Measurements from ENCODE around the gene TAB2.

- TF ChIP-seq, protein P1, sequence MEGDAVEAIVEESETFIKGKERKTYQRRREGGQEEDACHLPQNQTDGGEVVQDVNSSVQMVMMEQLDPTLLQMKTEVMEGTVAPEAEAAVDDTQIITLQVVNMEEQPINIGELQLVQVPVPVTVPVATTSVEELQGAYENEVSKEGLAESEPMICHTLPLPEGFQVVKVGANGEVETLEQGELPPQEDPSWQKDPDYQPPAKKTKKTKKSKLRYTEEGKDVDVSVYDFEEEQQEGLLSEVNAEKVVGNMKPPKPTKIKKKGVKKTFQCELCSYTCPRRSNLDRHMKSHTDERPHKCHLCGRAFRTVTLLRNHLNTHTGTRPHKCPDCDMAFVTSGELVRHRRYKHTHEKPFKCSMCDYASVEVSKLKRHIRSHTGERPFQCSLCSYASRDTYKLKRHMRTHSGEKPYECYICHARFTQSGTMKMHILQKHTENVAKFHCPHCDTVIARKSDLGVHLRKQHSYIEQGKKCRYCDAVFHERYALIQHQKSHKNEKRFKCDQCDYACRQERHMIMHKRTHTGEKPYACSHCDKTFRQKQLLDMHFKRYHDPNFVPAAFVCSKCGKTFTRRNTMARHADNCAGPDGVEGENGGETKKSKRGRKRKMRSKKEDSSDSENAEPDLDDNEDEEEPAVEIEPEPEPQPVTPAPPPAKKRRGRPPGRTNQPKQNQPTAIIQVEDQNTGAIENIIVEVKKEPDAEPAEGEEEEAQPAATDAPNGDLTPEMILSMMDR (IDR thresholded peaks at IDR 0.05; ENCODE audit: insufficient read depth, low read depth, low read length) = no peak
- TF ChIP-seq EZH2 (IDR thresholded peaks at IDR 0.05; ENCODE audit: insufficient read depth, low read length) = no peak
Observed at GRCh38 chr6:149372062-149372461, 54.5 kb downstream of the TAB2 start.
